ENCODE results near the gene RAB36. TPM values are rescaled to one million over a fixed set of nuclear protein-coding genes. Genes with fewer than 3 reads are reported as not detected.

The RAB36 gene
- total RNA-seq, 4 donors from 2014 or later, result 0.35 to 0.55 TPM; not detected in 2

DNA sequence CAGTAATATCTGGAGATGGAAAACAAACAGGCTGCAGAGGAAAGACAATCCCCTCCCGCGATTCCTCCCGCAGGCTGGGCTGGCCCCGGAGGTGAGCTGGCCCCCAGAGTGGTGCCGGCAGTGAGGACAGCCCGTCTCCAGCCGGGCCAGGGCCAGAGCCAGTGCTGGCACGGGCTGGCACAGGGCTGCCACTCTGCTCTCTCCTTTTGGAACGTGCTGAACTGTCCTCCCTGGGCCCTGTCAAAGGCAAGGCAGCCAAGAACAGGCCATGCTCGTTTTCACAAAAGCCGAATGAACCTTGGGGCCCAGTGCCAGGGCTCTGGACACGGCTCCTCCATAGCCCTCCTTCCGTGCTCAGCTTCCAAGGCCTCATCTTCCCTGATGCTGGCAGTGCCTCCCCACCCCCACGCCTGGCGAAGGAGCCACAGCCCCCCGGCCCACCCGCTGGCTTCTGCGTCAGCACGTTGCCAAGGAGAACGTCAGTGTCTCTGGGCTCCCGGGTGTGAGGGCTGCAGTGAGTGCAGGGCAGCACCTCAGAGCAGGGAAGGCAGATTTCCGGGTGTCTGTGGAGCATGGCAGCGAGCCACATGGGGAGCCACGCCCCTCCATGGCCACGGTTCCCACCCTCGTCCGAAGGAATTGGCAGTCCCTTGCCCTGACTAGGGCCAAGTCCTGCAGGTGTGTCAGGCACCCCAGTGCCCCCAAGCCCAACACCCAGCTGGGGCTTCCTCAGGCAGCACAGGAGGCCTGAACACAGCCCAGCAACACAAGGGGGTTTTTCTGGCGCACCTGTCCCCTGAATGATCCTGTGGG is 46.4 kb upstream of the RAB36 start:
- H3K4me3 ChIP-seq, result peak overlapping the region in 1 of 4 donors; percentile 11
- in situ Hi-C loops (cut with MboI; ENCODE audit: low sequenced_read_pairs in 4 of 4), result no loop called here
- peak overlapping the region in 3 of 4 donors; percentile 32 to 72 (median 47) for H3K27ac ChIP-seq
- peaks cover 15 to 18% of the 10 kb centered on the region in 2 donors for H3K4me1 ChIP-seq
- DNase-seq (peak; percentile 29 to 31), ATAC-seq (peak; percentile 75 to 81)
- no peaks in the 10 kb centered on the region for H3K9me3 ChIP-seq
- no peaks in the 10 kb centered on the region for H3K36me3 ChIP-seq
- TF ChIP-seq POLR2A (IDR thresholded peaks at IDR 0.05), result no peak
- TF ChIP-seq CTCF (IDR thresholded peaks at IDR 0.05 in 4 of 5, conservative IDR thresholded peaks at IDR 0.05 in 1 of 5), result no peak
- intact Hi-C loops (cut with DNase I; ENCODE audit: low total_unique reads), result no loop called here
- no peaks in the 10 kb centered on the region for H3K27me3 ChIP-seq

DNA sequence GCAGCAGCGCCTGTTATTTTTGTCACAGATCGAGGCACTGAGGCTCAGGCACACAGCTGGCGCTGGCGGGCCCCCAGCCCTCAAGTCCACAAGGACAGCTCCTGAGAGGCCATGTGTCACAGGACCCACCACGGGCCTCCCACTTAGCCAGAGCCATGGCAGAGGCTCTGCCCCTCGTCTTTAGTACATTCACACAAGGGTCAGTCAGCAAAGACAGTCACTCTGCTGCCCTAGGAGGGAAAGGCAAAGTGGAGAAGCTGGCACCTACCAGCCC is 45.8 kb upstream of the RAB36 start:
- TF ChIP-seq CTCF (IDR thresholded peaks at IDR 0.05 in 4 of 5, conservative IDR thresholded peaks at IDR 0.05 in 1 of 5) (no peak), POLR2A (IDR thresholded peaks at IDR 0.05) (no peak)
- peaks cover 15 to 18% of the 10 kb centered on the region in 2 donors for H3K4me1 ChIP-seq
- no peaks in the 10 kb centered on the region for H3K36me3 ChIP-seq
- no peak overlapping the region for H3K4me3 ChIP-seq
- intact Hi-C loops (cut with DNase I; ENCODE audit: low total_unique reads), result no loop called here
- no peaks in the 10 kb centered on the region for H3K27me3 ChIP-seq
- ATAC-seq, result no peak
- in situ Hi-C loops (cut with MboI; ENCODE audit: low sequenced_read_pairs in 4 of 4), result no loop called here
- H3K27ac ChIP-seq, result peak overlapping the region in 2 of 4 donors; percentile 32 to 72
- DNase-seq, result no peak
- no peaks in the 10 kb centered on the region for H3K9me3 ChIP-seq

DNA sequence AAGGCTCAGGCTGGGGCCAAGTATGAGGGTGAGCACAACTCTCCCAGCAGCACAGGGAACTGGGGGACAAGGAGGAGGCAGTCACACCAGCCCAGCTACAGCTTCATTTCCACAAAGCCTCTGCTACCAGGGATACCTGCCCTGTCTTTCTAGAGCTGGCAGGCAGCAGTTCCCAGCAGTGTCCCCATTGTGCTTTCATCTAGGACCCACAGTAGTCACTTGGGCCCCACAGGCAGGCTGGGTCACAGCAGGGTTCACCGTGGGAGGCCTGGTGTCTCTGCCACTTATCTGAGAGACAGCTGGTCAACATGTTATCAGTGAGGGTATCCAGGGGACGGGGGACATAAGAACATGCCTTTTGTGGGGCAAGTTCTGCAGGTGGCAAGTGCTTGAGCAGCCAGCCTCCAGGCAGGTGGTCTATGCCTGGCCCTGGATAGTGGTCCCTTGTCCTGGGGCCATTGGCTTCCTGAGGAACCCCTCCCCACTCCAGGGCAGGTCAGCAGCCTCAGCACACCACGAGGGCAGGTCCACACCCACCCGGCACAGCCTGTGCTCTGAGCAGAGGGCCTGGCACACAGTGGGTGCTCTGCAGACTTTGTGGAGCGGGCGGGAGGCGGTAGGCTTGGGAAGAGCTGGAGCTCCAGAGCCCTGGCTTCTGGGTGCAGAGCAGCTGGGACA is 45.0 kb upstream of the RAB36 start:
- TF ChIP-seq CTCF (IDR thresholded peaks at IDR 0.05 in 4 of 5, conservative IDR thresholded peaks at IDR 0.05 in 1 of 5) (no peak), POLR2A (IDR thresholded peaks at IDR 0.05) (no peak)

GRCh38 chr22:23101524-23101923 is 43.8 kb upstream of the RAB36 start:
- no peak overlapping the region for H3K4me3 ChIP-seq
- intact Hi-C loops (cut with DNase I; ENCODE audit: low total_unique reads) (no loop called here), in situ Hi-C loops (cut with MboI; ENCODE audit: low sequenced_read_pairs in 4 of 4) (no loop called here)
- H3K27ac ChIP-seq, result no peak overlapping the region
- H3K4me1 ChIP-seq, result peaks cover 15 to 18% of the 10 kb centered on the region in 2 donors
- H3K36me3 ChIP-seq, result no peaks in the 10 kb centered on the region
- no peaks in the 10 kb centered on the region for H3K9me3 ChIP-seq
- ATAC-seq (no peak), DNase-seq (no peak)
- H3K27me3 ChIP-seq, result no peaks in the 10 kb centered on the region
- TF ChIP-seq CTCF (IDR thresholded peaks at IDR 0.05 in 4 of 5, conservative IDR thresholded peaks at IDR 0.05 in 1 of 5) (no peak), POLR2A (IDR thresholded peaks at IDR 0.05) (no peak)

More for the DNA sequence above, 45.0 kb upstream of the RAB36 start:
- intact Hi-C loops (cut with DNase I; ENCODE audit: low total_unique reads), result no loop called here
- Histone ChIP-seq H3K27ac (no peak overlapping the region), H3K27me3 (no peaks in the 10 kb centered on the region), H3K4me1 (peaks cover 15 to 18% of the 10 kb centered on the region in 2 donors), H3K9me3 (no peaks in the 10 kb centered on the region), H3K4me3 (no peak overlapping the region), H3K36me3 (no peaks in the 10 kb centered on the region)
- in situ Hi-C loops (cut with MboI; ENCODE audit: low sequenced_read_pairs in 4 of 4), result no loop called here
- DNase-seq (no peak), ATAC-seq (no peak)

All from gastrocnemius medialis (tissue), 4 donors.